SK-N-SH treated with all-trans-retinoic acid at 6 μM for 48 hours (cell line): ENCODE results near the gene NFASC.

Experiments
- ARNTL ChIP-seq: fragments of 450-650 bp; formaldehyde crosslinking; IDR thresholded peaks from 2 replicates; pipeline ENCODE4 v1.5.0; 2020; ENCODE audit warnings: low read depth, mild to moderate bottlenecking, moderate library complexity, borderline replicate concordance
- CREB5 ChIP-seq: fragments of 250-450 bp; sonication (Bioruptor Pico); IDR thresholded peaks from 2 replicates; pipeline ENCODE4 v1.5.1; 2020; ENCODE audit warnings: low read depth, mild to moderate bottlenecking, moderate library complexity
- GLIS3 ChIP-seq: fragments of 250-450 bp; sonication (Bioruptor Pico); IDR thresholded peaks from 2 replicates; pipeline ENCODE4 v1.5.0; 2020; ENCODE audit warnings: mild to moderate bottlenecking, moderate library complexity
- OSR1 ChIP-seq: fragments of 250-450 bp; sonication (Bioruptor Pico); IDR thresholded peaks from 2 replicates; pipeline ENCODE4 v1.8.0; 2022; ENCODE audit warnings: moderate library complexity, mild to moderate bottlenecking, inconsistent platforms
- PATZ1 ChIP-seq: fragments of 250-450 bp; sonication (Bioruptor Pico); IDR thresholded peaks from 2 replicates; pipeline ENCODE4 v1.8.0; 2020; ENCODE audit warnings: mild to moderate bottlenecking, moderate library complexity, borderline replicate concordance
- POU6F1 ChIP-seq: fragments of 250-450 bp; sonication (Bioruptor Pico); IDR thresholded peaks from 2 replicates; pipeline ENCODE4 v1.8.0; 2021; ENCODE audit warnings: low read depth, mild to moderate bottlenecking, moderate library complexity, borderline replicate concordance
- PPARA ChIP-seq: fragments of 250-450 bp; sonication (Bioruptor Pico); IDR thresholded peaks from 2 replicates; pipeline ENCODE4 v1.5.0; 2020; ENCODE audit warnings: mild to moderate bottlenecking, borderline replicate concordance
- TSHZ2 ChIP-seq: fragments of 250-450 bp; sonication (Bioruptor Pico); IDR thresholded peaks from 2 replicates; pipeline ENCODE4 v1.5.0; 2020; ENCODE audit warnings: mild to moderate bottlenecking, moderate library complexity
- ZFP30 ChIP-seq: fragments of 450-650 bp; formaldehyde crosslinking; IDR thresholded peaks from 2 replicates; pipeline ENCODE4 v1.5.0; 2022; ENCODE audit warnings: mild to moderate bottlenecking, moderate library complexity
- ZNF8 ChIP-seq: fragments of 450-650 bp; formaldehyde crosslinking; IDR thresholded peaks from 2 replicates; pipeline ENCODE4 v1.5.0; 2020; ENCODE audit warnings: mild to moderate bottlenecking, moderate library complexity

GRCh38 chr1:205064741-205065316 lies 194.2 kb downstream of the NFASC start:
- TF ChIP-seq ZNF8 (no peak), PATZ1 (CRISPR knock-in tag) (no peak), ARNTL (no peak), GLIS3 (CRISPR knock-in tag) (no peak), TSHZ2 (no peak), POU6F1 (no peak), ZFP30 (CRISPR knock-in tag) (no peak), PPARA (no peak), CREB5 (CRISPR knock-in tag) (no peak), OSR1 (CRISPR knock-in tag) (no peak)
